C4-2B (cell line): ENCODE results near the gene VWF.

ENCODE experiments used
- CTCF ChIP-seq: fragments of 450-650 bp; conservative IDR thresholded peaks from 2 replicates; pipeline ENCODE4 v1.5.1; 2017; ENCODE audit warnings: mild to moderate bottlenecking
- ZFX ChIP-seq: fragments of 450-650 bp; IDR thresholded peaks from 2 replicates; pipeline ENCODE4 v1.6.1; 2017

GRCh38 chr12:6070472-6071257 lies 53.8 kb downstream of the VWF start:
- no peak for TF ChIP-seq CTCF
- no peak for TF ChIP-seq ZFX
